ENCODE measurements around the gene TSEN54.

DNA sequence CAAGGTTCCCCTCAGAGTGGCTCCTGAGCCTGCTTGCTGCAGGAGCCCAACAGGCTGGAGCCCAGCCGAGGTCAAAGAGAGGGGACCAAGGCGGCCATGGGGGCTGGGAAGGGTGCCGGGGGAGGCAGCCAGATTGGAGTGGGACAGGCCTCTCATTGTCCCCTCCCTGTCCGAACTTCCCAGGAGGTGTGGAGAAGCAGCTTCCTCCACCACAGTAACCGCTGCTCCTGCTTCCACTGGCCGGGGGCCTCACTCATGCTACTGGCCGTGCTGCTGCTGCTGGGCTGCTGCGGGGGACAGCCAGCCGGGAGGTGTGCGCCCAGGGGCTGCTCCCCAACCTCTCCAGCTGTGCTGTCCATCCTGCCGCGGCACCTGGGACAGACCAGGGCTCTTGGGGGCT, 30.6 kb upstream of the TSEN54 start:
- TF ChIP-seq POLR2A (IDR thresholded peaks at IDR 0.05; ENCODE audit: low read length), result no peak
- no peak for TF ChIP-seq GATA1 (IDR thresholded peaks at IDR 0.05; ENCODE audit: low read depth, low read length)

Data from erythroblast (primary cell).